Adrenal gland (tissue), 5 donors: ENCODE data around the gene GCAT.

Source experiments
- POLR2A ChIP-seq, 2 donors: fragments of 450-650 bp; IDR thresholded peaks; one replicate each; pipeline ENCODE4 v1.6.1; 2017; ENCODE audit warnings: antibody characterized with exemption in 2 of 2, mild to moderate bottlenecking in 2 of 2, moderate library complexity in 1 of 2
- TF ChIP-seq, protein P1 (sequence below), 6 experiments: fragments of 450-650 bp in 4 of 6; fragments of 200-600 bp in 2 of 6; sonication (generic) in 1 of 6; IDR thresholded peaks; 1 replicate in 5 of 6; 2 replicates in 1 of 6; pipeline versions ENCODE4 v1.5.1 to v1.8.0; 2016 to 2021; ENCODE audit warnings: antibody characterized with exemption in 6 of 6, mild to moderate bottlenecking in 2 of 6, moderate library complexity in 1 of 6
- donor health status: DM: no; HTN: no; CAD: no.

DNA sequence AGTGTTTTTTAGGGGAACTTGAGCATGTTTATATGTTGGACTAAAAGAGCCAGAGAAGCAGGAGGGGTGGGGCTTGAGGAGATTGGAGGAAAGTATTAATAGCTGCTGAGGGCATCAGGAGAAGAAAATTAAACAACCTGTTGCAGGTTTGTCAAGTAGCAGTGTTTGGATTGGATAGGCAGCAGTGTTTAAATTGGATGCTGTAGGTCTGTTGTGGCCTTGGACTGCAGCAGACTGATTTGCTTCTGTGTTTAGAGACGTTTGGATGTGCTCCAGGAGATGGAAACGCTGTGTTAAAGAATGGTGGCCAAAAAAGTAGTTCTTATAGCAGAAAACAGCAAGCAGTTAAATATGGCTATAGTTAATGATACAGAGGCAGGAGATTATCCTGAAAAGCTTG lies 47.2 kb downstream of the GCAT start:
- TF ChIP-seq, protein P1, sequence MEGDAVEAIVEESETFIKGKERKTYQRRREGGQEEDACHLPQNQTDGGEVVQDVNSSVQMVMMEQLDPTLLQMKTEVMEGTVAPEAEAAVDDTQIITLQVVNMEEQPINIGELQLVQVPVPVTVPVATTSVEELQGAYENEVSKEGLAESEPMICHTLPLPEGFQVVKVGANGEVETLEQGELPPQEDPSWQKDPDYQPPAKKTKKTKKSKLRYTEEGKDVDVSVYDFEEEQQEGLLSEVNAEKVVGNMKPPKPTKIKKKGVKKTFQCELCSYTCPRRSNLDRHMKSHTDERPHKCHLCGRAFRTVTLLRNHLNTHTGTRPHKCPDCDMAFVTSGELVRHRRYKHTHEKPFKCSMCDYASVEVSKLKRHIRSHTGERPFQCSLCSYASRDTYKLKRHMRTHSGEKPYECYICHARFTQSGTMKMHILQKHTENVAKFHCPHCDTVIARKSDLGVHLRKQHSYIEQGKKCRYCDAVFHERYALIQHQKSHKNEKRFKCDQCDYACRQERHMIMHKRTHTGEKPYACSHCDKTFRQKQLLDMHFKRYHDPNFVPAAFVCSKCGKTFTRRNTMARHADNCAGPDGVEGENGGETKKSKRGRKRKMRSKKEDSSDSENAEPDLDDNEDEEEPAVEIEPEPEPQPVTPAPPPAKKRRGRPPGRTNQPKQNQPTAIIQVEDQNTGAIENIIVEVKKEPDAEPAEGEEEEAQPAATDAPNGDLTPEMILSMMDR (IDR thresholded peaks at IDR 0.05), result no peak
- TF ChIP-seq POLR2A (IDR thresholded peaks at IDR 0.05), result no peak
